ENCODE results near the gene PCNX3. TPM values are rescaled to one million over a fixed set of nuclear protein-coding genes. Genes with fewer than 3 reads are reported as not detected.

Gene PCNX3
- total RNA-seq, 1 donor = 27.9 TPM

DNA sequence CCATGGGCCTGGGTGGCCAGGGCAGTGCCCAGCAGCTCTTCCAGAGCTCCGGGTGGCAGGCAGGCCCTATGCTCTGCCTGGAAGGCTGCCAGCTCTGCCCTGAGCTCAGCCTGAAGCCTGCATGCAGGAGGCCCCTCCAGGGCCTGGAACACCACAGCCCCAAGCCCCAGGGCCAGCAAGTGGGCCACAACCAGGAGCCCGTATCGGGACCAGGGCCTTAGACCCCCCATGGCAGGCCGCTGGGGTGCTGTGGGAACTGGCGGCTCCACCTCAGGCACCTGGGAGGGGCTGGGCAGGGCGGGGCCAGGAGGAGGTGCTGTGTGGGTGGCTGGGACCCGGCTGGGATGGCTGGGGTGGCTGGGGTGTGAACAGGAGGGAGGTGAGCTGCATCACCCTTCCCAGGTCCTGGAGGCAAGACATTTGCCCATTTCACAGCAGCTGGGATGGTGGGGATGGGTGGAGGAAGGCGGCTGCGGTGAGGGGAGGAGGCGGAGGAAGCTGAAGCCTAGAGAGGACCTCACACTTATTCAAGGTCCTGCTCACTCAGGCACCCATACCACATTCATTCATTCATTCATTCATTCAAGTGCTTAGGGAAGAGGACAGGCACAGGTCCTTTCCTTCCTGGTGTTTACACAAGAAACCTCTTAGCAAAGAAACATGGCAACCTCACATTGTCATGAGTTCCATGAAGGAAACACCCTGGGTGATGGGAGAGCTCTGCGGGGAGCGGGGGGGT is 19.9 kb upstream of the PCNX3 start, which contains the start of gene KCNK7:
Gene KCNK7 (minus strand): TSS at position 258 of the 739 bp plus-strand sequence. CDS start 28 bp downstream, at position 230.
- Histone ChIP-seq H3K27ac (ENCODE audit: low read depth, low read length) (no peak within 1 kb of the TSS), H3K9me3 (ENCODE audit: low read depth, low read length) (no peaks in the 10 kb centered on the region), H3K27me3 (ENCODE audit: insufficient read depth, low read length) (no peaks in the 10 kb centered on the region), H4K20me1 (ENCODE audit: insufficient read depth, low read length) (no peaks in the 10 kb centered on the region), H3K79me2 (ENCODE audit: insufficient read depth, low read length) (no peaks in the 10 kb centered on the region), H2AFZ (ENCODE audit: low read length) (no peak within 1 kb of the TSS), H3K4me1 (ENCODE audit: insufficient read depth, low read length) (no peaks in the 10 kb centered on the region), H3K4me2 (ENCODE audit: insufficient read depth, low read length) (no peak within 1 kb of the TSS), H3K36me3 (ENCODE audit: insufficient read depth, low read length) (peaks cover 29% of the 10 kb centered on the region), H3K4me3 (ENCODE audit: insufficient read depth, low read length) (no peak within 1 kb of the TSS)
- peak; percentile 91 for DNase-seq (ENCODE audit: insufficient read length, low spot score, missing footprints)
- TF ChIP-seq, protein P1, sequence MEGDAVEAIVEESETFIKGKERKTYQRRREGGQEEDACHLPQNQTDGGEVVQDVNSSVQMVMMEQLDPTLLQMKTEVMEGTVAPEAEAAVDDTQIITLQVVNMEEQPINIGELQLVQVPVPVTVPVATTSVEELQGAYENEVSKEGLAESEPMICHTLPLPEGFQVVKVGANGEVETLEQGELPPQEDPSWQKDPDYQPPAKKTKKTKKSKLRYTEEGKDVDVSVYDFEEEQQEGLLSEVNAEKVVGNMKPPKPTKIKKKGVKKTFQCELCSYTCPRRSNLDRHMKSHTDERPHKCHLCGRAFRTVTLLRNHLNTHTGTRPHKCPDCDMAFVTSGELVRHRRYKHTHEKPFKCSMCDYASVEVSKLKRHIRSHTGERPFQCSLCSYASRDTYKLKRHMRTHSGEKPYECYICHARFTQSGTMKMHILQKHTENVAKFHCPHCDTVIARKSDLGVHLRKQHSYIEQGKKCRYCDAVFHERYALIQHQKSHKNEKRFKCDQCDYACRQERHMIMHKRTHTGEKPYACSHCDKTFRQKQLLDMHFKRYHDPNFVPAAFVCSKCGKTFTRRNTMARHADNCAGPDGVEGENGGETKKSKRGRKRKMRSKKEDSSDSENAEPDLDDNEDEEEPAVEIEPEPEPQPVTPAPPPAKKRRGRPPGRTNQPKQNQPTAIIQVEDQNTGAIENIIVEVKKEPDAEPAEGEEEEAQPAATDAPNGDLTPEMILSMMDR (IDR thresholded peaks at IDR 0.05; ENCODE audit: extremely low read depth, low read depth, low read length) = no peak

DNA sequence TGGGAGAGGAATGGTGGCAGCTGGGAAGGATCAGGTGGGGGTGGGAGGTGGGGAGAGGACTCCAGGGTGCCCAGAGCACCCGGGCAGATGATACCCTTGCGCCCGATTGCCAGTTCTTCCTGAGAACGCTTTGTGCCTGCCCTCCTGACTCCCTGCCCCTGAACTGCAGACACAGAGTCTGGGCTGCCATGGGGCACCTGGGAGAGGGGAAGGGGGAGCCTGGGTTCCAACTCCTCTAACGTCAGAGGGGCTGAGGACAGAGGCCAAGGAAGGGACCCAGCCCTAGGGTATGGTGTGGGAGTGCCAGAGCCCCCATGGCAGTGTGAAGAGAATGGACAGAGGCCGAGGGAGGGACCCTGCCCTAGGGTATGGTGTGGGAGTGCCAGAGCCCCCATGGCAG is 19.1 kb upstream of the PCNX3 start:
- no peaks in the 10 kb centered on the region for H3K27me3 ChIP-seq (ENCODE audit: insufficient read depth, low read length)
- no peak overlapping the region for H3K4me2 ChIP-seq (ENCODE audit: insufficient read depth, low read length)
- no peak for DNase-seq (ENCODE audit: insufficient read length, low spot score, missing footprints)
- TF ChIP-seq, protein P1 (IDR thresholded peaks at IDR 0.05; ENCODE audit: extremely low read depth, low read depth, low read length) = no peak
- no peak overlapping the region for H3K4me3 ChIP-seq (ENCODE audit: insufficient read depth, low read length)
- H3K36me3 ChIP-seq (ENCODE audit: insufficient read depth, low read length) = peaks cover 28% of the 10 kb centered on the region
- H4K20me1 ChIP-seq (ENCODE audit: insufficient read depth, low read length) = no peaks in the 10 kb centered on the region
- no peak overlapping the region for H3K27ac ChIP-seq (ENCODE audit: low read depth, low read length)
- no peaks in the 10 kb centered on the region for H3K4me1 ChIP-seq (ENCODE audit: insufficient read depth, low read length)
- H3K9me3 ChIP-seq (ENCODE audit: low read depth, low read length) = no peaks in the 10 kb centered on the region
- H3K79me2 ChIP-seq (ENCODE audit: insufficient read depth, low read length) = no peaks in the 10 kb centered on the region
- no peak overlapping the region for H2AFZ ChIP-seq (ENCODE audit: low read length)

DNA sequence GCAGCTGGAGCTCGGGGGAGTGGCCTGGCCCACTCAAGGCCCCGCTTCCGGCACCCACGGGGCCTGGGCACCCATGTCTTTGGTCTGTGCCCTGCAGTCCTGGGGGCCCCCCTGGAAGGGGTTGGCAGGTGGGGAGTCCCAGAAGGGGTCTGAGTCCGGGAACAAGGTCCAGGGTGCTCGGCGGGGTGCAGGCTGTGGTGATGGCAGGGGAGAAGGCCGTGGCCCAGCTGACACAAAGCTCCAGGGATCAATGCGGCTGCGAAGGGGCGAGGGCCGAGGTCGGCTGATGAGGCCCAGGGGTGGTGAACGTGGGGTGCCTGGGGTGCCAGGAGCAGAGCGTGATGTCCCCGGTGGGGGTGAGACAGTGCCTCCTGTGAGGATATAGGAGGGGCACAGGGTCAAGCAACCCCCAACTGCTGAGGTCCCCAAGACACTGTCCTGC is 17.3 kb upstream of the PCNX3 start:
- TF ChIP-seq, protein P1 (IDR thresholded peaks at IDR 0.05; ENCODE audit: extremely low read depth, low read depth, low read length) = no peak
- H2AFZ ChIP-seq (ENCODE audit: low read length) = no peak overlapping the region
- H4K20me1 ChIP-seq (ENCODE audit: insufficient read depth, low read length) = peaks cover 2% of the 10 kb centered on the region
- H3K4me3 ChIP-seq (ENCODE audit: insufficient read depth, low read length) = no peak overlapping the region
- no peak overlapping the region for H3K27ac ChIP-seq (ENCODE audit: low read depth, low read length)
- no peaks in the 10 kb centered on the region for H3K79me2 ChIP-seq (ENCODE audit: insufficient read depth, low read length)
- H3K27me3 ChIP-seq (ENCODE audit: insufficient read depth, low read length) = no peaks in the 10 kb centered on the region
- no peak overlapping the region for H3K4me2 ChIP-seq (ENCODE audit: insufficient read depth, low read length)
- H3K4me1 ChIP-seq (ENCODE audit: insufficient read depth, low read length) = no peaks in the 10 kb centered on the region
- peaks cover 25% of the 10 kb centered on the region for H3K36me3 ChIP-seq (ENCODE audit: insufficient read depth, low read length)
- DNase-seq (ENCODE audit: insufficient read length, low spot score, missing footprints) = no peak
- no peaks in the 10 kb centered on the region for H3K9me3 ChIP-seq (ENCODE audit: low read depth, low read length)

DNA sequence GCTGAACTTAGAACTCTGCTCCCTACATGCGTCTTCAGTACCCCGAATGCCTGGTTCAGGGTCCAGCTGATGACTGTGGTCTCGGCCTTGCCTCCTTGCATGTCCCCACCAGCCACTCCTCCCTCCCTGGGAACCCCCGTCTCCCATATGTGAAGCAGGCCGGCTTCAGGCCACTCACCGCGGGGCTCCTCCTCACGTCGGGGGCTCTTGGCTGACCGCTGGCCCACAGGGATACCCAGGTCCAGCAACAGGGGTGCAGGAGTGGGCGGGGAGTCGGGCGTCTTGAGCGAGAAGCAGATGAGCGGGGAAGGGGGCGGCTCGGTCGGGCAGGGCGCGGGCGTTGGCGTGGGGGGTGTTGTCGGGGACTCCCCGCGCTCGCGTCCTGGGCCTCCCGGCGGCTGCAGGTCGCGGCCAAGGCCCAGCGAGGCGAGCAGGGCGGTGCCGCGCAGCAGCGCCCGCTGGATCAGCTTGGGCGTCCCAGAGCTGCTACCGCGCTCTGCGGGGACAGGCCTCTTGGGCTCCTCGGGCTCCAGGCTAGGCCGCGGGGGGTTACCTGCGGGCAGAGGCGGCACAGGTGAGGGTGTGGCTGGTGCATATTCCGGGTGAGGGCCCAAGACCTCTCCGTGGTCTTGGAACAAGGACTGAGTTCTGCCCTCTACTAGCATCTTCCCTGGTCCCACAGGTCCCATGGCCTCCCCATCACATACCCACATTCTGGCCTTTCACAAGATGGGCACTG is 16.2 kb upstream of the PCNX3 start:
- Histone ChIP-seq H3K4me1 (ENCODE audit: insufficient read depth, low read length) (no peaks in the 10 kb centered on the region), H3K4me3 (ENCODE audit: insufficient read depth, low read length) (no peak overlapping the region), H2AFZ (ENCODE audit: low read length) (no peak overlapping the region), H3K4me2 (ENCODE audit: insufficient read depth, low read length) (no peak overlapping the region), H4K20me1 (ENCODE audit: insufficient read depth, low read length) (peaks cover 3% of the 10 kb centered on the region), H3K27ac (ENCODE audit: low read depth, low read length) (no peak overlapping the region), H3K9me3 (ENCODE audit: low read depth, low read length) (no peaks in the 10 kb centered on the region), H3K79me2 (ENCODE audit: insufficient read depth, low read length) (no peaks in the 10 kb centered on the region), H3K36me3 (ENCODE audit: insufficient read depth, low read length) (peaks cover 36% of the 10 kb centered on the region), H3K27me3 (ENCODE audit: insufficient read depth, low read length) (no peaks in the 10 kb centered on the region)
- TF ChIP-seq, protein P1 (IDR thresholded peaks at IDR 0.05; ENCODE audit: extremely low read depth, low read depth, low read length) = no peak
- DNase-seq (ENCODE audit: insufficient read length, low spot score, missing footprints) = no peak
